Neural cell (in vitro differentiated cells): Measurements from ENCODE around the gene APOB. TPM values are rescaled to one million over a fixed set of nuclear protein-coding genes. Genes with fewer than 3 reads are reported as not detected.

ENCODE experiments used
- H2AFZ ChIP-seq: fragments of 200-600, 300-800 bp; sonication (generic), shearing (Covaris generic); 2 replicates; pipeline ENCODE4 v1.6.0; 2014; ENCODE audit warnings: low read depth, mild to moderate bottlenecking, antibody characterized with exemption, low read length, moderate library complexity
- H3F3A ChIP-seq: fragments of 200-600 bp; shearing (Covaris generic); 2 replicates; pipeline ENCODE4 v1.6.1; 2016; ENCODE audit warnings: mild to moderate bottlenecking, moderate library complexity, mixed read lengths, antibody characterized with exemption, low read length; ENCODE audit not compliant: insufficient read depth, poor library complexity, severe bottlenecking
- H3K27ac ChIP-seq: fragments of 200-600, 300-800 bp; sonication (generic), shearing (Covaris generic); 2 replicates; pipeline ENCODE4 v1.5.1; 2014; ENCODE audit warnings: mild to moderate bottlenecking, low read length, moderate library complexity
- H3K27me3 ChIP-seq: fragments of 300-800, 200-600 bp; sonication (generic), shearing (Covaris generic); 2 replicates; pipeline ENCODE4 v1.6.0; 2014; ENCODE audit warnings: mild to moderate bottlenecking, low read depth, low read length, moderate library complexity; ENCODE audit not compliant: insufficient read depth
- H3K36me3 ChIP-seq: fragments of 300-800, 200-600 bp; sonication (generic), shearing (Covaris generic); 2 replicates; pipeline ENCODE4 v1.5.1; 2014; ENCODE audit warnings: mild to moderate bottlenecking, antibody characterized with exemption, low read length, moderate library complexity; ENCODE audit not compliant: insufficient read depth
- H3K4me2 ChIP-seq: fragments of 300-800, 200-600 bp; sonication (generic), shearing (Covaris generic); 2 replicates; pipeline ENCODE4 v1.6.0; 2014; ENCODE audit warnings: mild to moderate bottlenecking, low read length
- H3K4me3 ChIP-seq: fragments of 300-800, 200-600 bp; sonication (generic), shearing (Covaris generic); 2 replicates; pipeline ENCODE4 v1.5.1; 2014; ENCODE audit warnings: mild to moderate bottlenecking, low read length, moderate library complexity
- H3K79me2 ChIP-seq: fragments of 200-600 bp; shearing (Covaris generic); replicated peaks from 2 replicates; pipeline ENCODE4 v1.6.0; 2014; ENCODE audit warnings: mild to moderate bottlenecking, low read length, moderate library complexity; ENCODE audit not compliant: insufficient read depth
- H3K9ac ChIP-seq: fragments of 300-800, 200-600 bp; sonication (generic), shearing (Covaris generic); 2 replicates; pipeline ENCODE4 v1.6.1; 2016; ENCODE audit warnings: mild to moderate bottlenecking, low read length, mixed read lengths
- H3K9me2 ChIP-seq: fragments of 200-600 bp; shearing (Covaris generic); 2 replicates; pipeline ENCODE4 v1.6.1; 2016; ENCODE audit warnings: mild to moderate bottlenecking, low read length, mixed read lengths; ENCODE audit not compliant: insufficient read depth
- H3K9me3 ChIP-seq: fragments of 200-600, 300-800 bp; sonication (generic), shearing (Covaris generic); 2 replicates; pipeline ENCODE4 v1.6.1; 2016; ENCODE audit warnings: mild to moderate bottlenecking, mixed run types, low read length, moderate library complexity, mixed read lengths
- H4K20me1 ChIP-seq: fragments of 200-600 bp; shearing (Covaris generic); 2 replicates; pipeline ENCODE4 v1.6.1; 2016; ENCODE audit warnings: mild to moderate bottlenecking, mixed run types; ENCODE audit not compliant: insufficient read depth
- CTCF ChIP-seq: fragments of 450-650 bp; IDR thresholded peaks from 2 replicates; pipeline ENCODE4 v1.5.1; 2014; ENCODE audit warnings: antibody characterized with exemption, mild to moderate bottlenecking, moderate library complexity; ENCODE audit not compliant: poor library complexity, severe bottlenecking
- EP300 ChIP-seq: fragments of 450-650 bp; conservative IDR thresholded peaks from 2 replicates; pipeline ENCODE4 v1.6.1; 2014; ENCODE audit warnings: antibody characterized with exemption, mild to moderate bottlenecking, moderate library complexity; ENCODE audit not compliant: poor library complexity, severe bottlenecking
- EZH2 ChIP-seq: fragments of 200-600, 300-800 bp; shearing (Covaris generic), sonication (generic); IDR thresholded peaks from 2 replicates; pipeline ENCODE4 v1.6.1; 2014; ENCODE audit warnings: antibody characterized with exemption, low read length, borderline replicate concordance, mild to moderate bottlenecking; ENCODE audit not compliant: insufficient read depth, poor library complexity, severe bottlenecking
- MXI1 ChIP-seq: fragments of 450-650 bp; conservative IDR thresholded peaks from 2 replicates; pipeline ENCODE4 v1.6.1; 2014; ENCODE audit warnings: antibody characterized with exemption, mild to moderate bottlenecking; ENCODE audit not compliant: poor library complexity, severe bottlenecking
- POLR2AphosphoS5 ChIP-seq: IDR thresholded peaks from 2 replicates; pipeline ENCODE4 v1.6.1; 2012
- RAD21 ChIP-seq: fragments of 450-650 bp; conservative IDR thresholded peaks from 2 replicates; pipeline ENCODE4 v1.6.1; 2014; ENCODE audit warnings: antibody characterized with exemption, mild to moderate bottlenecking, moderate library complexity
- REST ChIP-seq: IDR thresholded peaks from 2 replicates; pipeline ENCODE4 v1.6.1; 2012; ENCODE audit warnings: borderline replicate concordance
- SMC3 ChIP-seq: fragments of 450-650 bp; conservative IDR thresholded peaks from 2 replicates; pipeline ENCODE4 v1.6.1; 2014; ENCODE audit warnings: antibody characterized with exemption, mild to moderate bottlenecking, moderate library complexity; ENCODE audit not compliant: poor library complexity
- TAF1 ChIP-seq: IDR thresholded peaks from 2 replicates; pipeline ENCODE4 v1.6.1; 2012; ENCODE audit warnings: low read depth
- polyA plus RNA-seq: library from polyadenylated mRNA; depleted of rRNA; stranded (reverse); fragments of >200 nt; gene quantifications from 2 replicates; pipeline ENCODE4 v1.2.3, GENCODE V29; 2014

Gene APOB
- polyA plus RNA-seq, 1 donor from 2014 or later: not detected

GRCh38 chr2:21054011-21054410 is 10.1 kb upstream of the APOB start:
- H3K9me3 ChIP-seq: no peaks in the 10 kb centered on the region
- no peak overlapping the region for H2AFZ ChIP-seq
- TF ChIP-seq TAF1 (no peak), EZH2 (no peak), RAD21 (no peak), POLR2AphosphoS5 (no peak), CTCF (no peak), EP300 (no peak), REST (no peak), MXI1 (no peak), SMC3 (no peak)

DNA sequence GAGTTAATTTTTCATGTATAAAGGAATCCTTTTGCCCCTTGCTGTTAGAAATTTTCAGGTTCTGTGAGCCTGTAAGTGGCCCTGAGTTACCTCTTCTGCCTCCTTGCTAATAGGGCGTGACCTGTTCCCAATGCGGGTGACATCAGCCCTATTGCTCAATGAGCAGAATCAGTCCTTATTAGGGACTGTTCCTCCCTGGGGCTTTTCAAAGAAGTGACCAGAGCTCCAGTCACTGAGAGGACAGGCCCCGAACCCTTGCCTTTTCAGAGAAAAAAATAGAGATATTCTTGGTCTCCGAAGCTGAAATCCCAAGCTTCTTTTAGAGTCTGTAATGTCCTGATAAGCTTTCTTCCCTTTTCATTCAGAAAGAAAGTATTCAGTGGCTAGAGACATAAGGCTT is 8.2 kb upstream of the APOB start:
- H3K27ac ChIP-seq: no peak overlapping the region
- no peak overlapping the region for H2AFZ ChIP-seq
- H3K9ac ChIP-seq: no peak overlapping the region
- no peaks in the 10 kb centered on the region for H3K36me3 ChIP-seq
- H3K4me3 ChIP-seq: no peak overlapping the region
- no peaks in the 10 kb centered on the region for H3K9me3 ChIP-seq
- H3K4me2 ChIP-seq: no peak overlapping the region
- H3K27me3 ChIP-seq: no peaks in the 10 kb centered on the region
- H3F3A ChIP-seq: no peaks in the 10 kb centered on the region
- no peaks in the 10 kb centered on the region for H3K79me2 ChIP-seq
- TF ChIP-seq EP300 (no peak), MXI1 (no peak), RAD21 (no peak), REST (no peak), EZH2 (no peak), TAF1 (no peak), SMC3 (no peak), POLR2AphosphoS5 (no peak), CTCF (no peak)
- no peaks in the 10 kb centered on the region for H4K20me1 ChIP-seq
- H3K9me2 ChIP-seq: no peaks in the 10 kb centered on the region

More at GRCh38 chr2:21054011-21054410, 10.1 kb upstream of the APOB start:
- Histone ChIP-seq H3K36me3 (no peaks in the 10 kb centered on the region), H3K4me3 (no peak overlapping the region), H3K9me2 (no peaks in the 10 kb centered on the region), H3K27me3 (no peaks in the 10 kb centered on the region), H3K79me2 (no peaks in the 10 kb centered on the region), H3K4me2 (no peak overlapping the region), H3K27ac (no peak overlapping the region), H3K9ac (no peak overlapping the region), H3F3A (no peaks in the 10 kb centered on the region), H4K20me1 (no peaks in the 10 kb centered on the region)
